ENCODE results near the gene NTN1.
A peak's percentile ranks its signal among the peaks of the same experiment; 100 is the strongest.

NTN1 gene

GRCh38 chr17:9123594-9124553 is 102.6 kb downstream of the NTN1 start:
- H4K20me1 ChIP-seq (ENCODE audit: insufficient read depth, low read length): no peaks in the 10 kb centered on the region
- peak overlapping the region; percentile 49; the same call in 1 of the 2 replicates for H3K9ac ChIP-seq (ENCODE audit: low read length)
- H3K4me2 ChIP-seq (ENCODE audit: low read length): peak overlapping the region; percentile 73
- TF ChIP-seq EZH2phosphoT487 (IDR thresholded peaks at IDR 0.05; ENCODE audit: low read depth): no peak
- TF ChIP-seq CTCF (IDR thresholded peaks at IDR 0.05; ENCODE audit: low read depth, low read length): no peak
- peak overlapping the region; percentile 80 for H3K27ac ChIP-seq (ENCODE audit: low read length)
- no peaks in the 10 kb centered on the region for H3K36me3 ChIP-seq (replicated peaks; ENCODE audit: low read depth, low read length)
- H3K9me3 ChIP-seq (ENCODE audit: insufficient read depth, low read length): no peaks in the 10 kb centered on the region
- H3K79me2 ChIP-seq (ENCODE audit: low read length): no peaks in the 10 kb centered on the region
- peaks cover 42% of the 10 kb centered on the region for H3K4me1 ChIP-seq (ENCODE audit: low read length)
- H2AFZ ChIP-seq (ENCODE audit: low read depth, low read length): no peak overlapping the region; the same call in 1 of the 2 replicates
- no peaks in the 10 kb centered on the region for H3K27me3 ChIP-seq (ENCODE audit: low read depth, low read length)
- peak overlapping the region; percentile 53 for H3K4me3 ChIP-seq (ENCODE audit: low read length)

- no peak overlapping the region for H2AFZ ChIP-seq (ENCODE audit: low read depth, low read length)
- H4K20me1 ChIP-seq (ENCODE audit: insufficient read depth, low read length): no peaks in the 10 kb centered on the region
- no peak for TF ChIP-seq EZH2phosphoT487 (IDR thresholded peaks at IDR 0.05; ENCODE audit: low read depth)
- TF ChIP-seq CTCF (IDR thresholded peaks at IDR 0.05; ENCODE audit: low read depth, low read length): no peak
- peak overlapping the region; percentile 80; the same call in 1 of the 2 replicates for H3K27ac ChIP-seq (ENCODE audit: low read length)
- H3K4me2 ChIP-seq (ENCODE audit: low read length): peak overlapping the region; percentile 73
- H3K36me3 ChIP-seq (replicated peaks; ENCODE audit: low read depth, low read length): no peaks in the 10 kb centered on the region
- H3K4me3 ChIP-seq (ENCODE audit: low read length): peak overlapping the region; percentile 53; the same call in 1 of the 2 replicates
- peaks cover 48% of the 10 kb centered on the region for H3K4me1 ChIP-seq (ENCODE audit: low read length)
- peak overlapping the region; percentile 49; the same call in 1 of the 2 replicates for H3K9ac ChIP-seq (ENCODE audit: low read length)
- no peaks in the 10 kb centered on the region for H3K79me2 ChIP-seq (ENCODE audit: low read length)
- H3K27me3 ChIP-seq (ENCODE audit: low read depth, low read length): no peaks in the 10 kb centered on the region
- H3K9me3 ChIP-seq (ENCODE audit: insufficient read depth, low read length): no peaks in the 10 kb centered on the region
Measured at GRCh38 chr17:9124554-9124935, 103.2 kb downstream of the NTN1 start.

- H3K36me3 ChIP-seq (replicated peaks; ENCODE audit: low read depth, low read length): no peaks in the 10 kb centered on the region
- H3K27me3 ChIP-seq (ENCODE audit: low read depth, low read length): no peaks in the 10 kb centered on the region
- peaks cover 48% of the 10 kb centered on the region for H3K4me1 ChIP-seq (ENCODE audit: low read length)
- no peak overlapping the region for H3K4me3 ChIP-seq (ENCODE audit: low read length)
- no peaks in the 10 kb centered on the region for H4K20me1 ChIP-seq (ENCODE audit: insufficient read depth, low read length)
- H3K4me2 ChIP-seq (ENCODE audit: low read length): no peak overlapping the region
- no peak overlapping the region for H3K27ac ChIP-seq (ENCODE audit: low read length)
- TF ChIP-seq CTCF (IDR thresholded peaks at IDR 0.05; ENCODE audit: low read depth, low read length): no peak
- TF ChIP-seq EZH2phosphoT487 (IDR thresholded peaks at IDR 0.05; ENCODE audit: low read depth): no peak
- H2AFZ ChIP-seq (ENCODE audit: low read depth, low read length): no peak overlapping the region
- no peaks in the 10 kb centered on the region for H3K79me2 ChIP-seq (ENCODE audit: low read length)
- H3K9me3 ChIP-seq (ENCODE audit: insufficient read depth, low read length): no peaks in the 10 kb centered on the region
- no peak overlapping the region for H3K9ac ChIP-seq (ENCODE audit: low read length)
Measured at GRCh38 chr17:9125722-9126121, 104.4 kb downstream of the NTN1 start.

GRCh38 chr17:9127340-9127739 is 106.0 kb downstream of the NTN1 start:
- H3K27ac ChIP-seq (ENCODE audit: low read length): no peak overlapping the region
- H3K9ac ChIP-seq (ENCODE audit: low read length): no peak overlapping the region
- TF ChIP-seq CTCF (IDR thresholded peaks at IDR 0.05; ENCODE audit: low read depth, low read length) (no peak), EZH2phosphoT487 (IDR thresholded peaks at IDR 0.05; ENCODE audit: low read depth) (no peak)
- H3K79me2 ChIP-seq (ENCODE audit: low read length): no peaks in the 10 kb centered on the region
- peaks cover 42% of the 10 kb centered on the region for H3K4me1 ChIP-seq (ENCODE audit: low read length)
- H3K27me3 ChIP-seq (ENCODE audit: low read depth, low read length): no peaks in the 10 kb centered on the region
- H3K4me2 ChIP-seq (ENCODE audit: low read length): no peak overlapping the region
- H3K9me3 ChIP-seq (ENCODE audit: insufficient read depth, low read length): no peaks in the 10 kb centered on the region
- no peaks in the 10 kb centered on the region for H4K20me1 ChIP-seq (ENCODE audit: insufficient read depth, low read length)
- no peak overlapping the region for H3K4me3 ChIP-seq (ENCODE audit: low read length)
- H2AFZ ChIP-seq (ENCODE audit: low read depth, low read length): no peak overlapping the region
- H3K36me3 ChIP-seq (replicated peaks; ENCODE audit: low read depth, low read length): no peaks in the 10 kb centered on the region

Data from OCI-LY3 (cell line).